Kidney epithelial cell (primary cell): ENCODE measurements around the gene DPY19L1. TPM values are rescaled to one million over a fixed set of nuclear protein-coding genes. Genes with fewer than 3 reads are reported as not detected.
"Not testable (repeated sequence)": the region's sequence is repeated elsewhere in the genome, so short reads cannot be mapped to it uniquely, and the experiment has no call there.

ENCODE experiments used
- DNase-seq: peaks from one replicate; pipeline ENCODE4 v3.0.0-alpha.2; 2010; ENCODE audit warnings: low read depth
- H3K27me3 ChIP-seq: 2 replicates; pipeline ENCODE4 v1.6.0; 2011; ENCODE audit warnings: low read length; ENCODE audit not compliant: control insufficient read depth, insufficient read depth
- H3K36me3 ChIP-seq: 2 replicates; pipeline ENCODE4 v1.5.1; 2011; ENCODE audit warnings: low read length; ENCODE audit not compliant: control insufficient read depth, insufficient read depth
- H3K4me3 ChIP-seq: 2 replicates; pipeline ENCODE4 v1.5.1; 2011; ENCODE audit warnings: low read depth, mild to moderate bottlenecking, control low read depth, low read length
- CTCF ChIP-seq: IDR thresholded peaks from 2 replicates; pipeline ENCODE4 v1.5.1; 2011; ENCODE audit warnings: mild to moderate bottlenecking, moderate library complexity, low read length, control low read depth, inconsistent platforms; ENCODE audit not compliant: insufficient read depth, poor library complexity, severe bottlenecking
- total RNA-seq: library from RNA; depleted of rRNA; stranded (reverse); fragments of >200 nt; gene quantifications from 2 replicates; pipeline ENCODE4 v1.2.3, GENCODE V29; 2015

DPY19L1 gene
- total RNA-seq, 1 donor from 2014 or later: 64.3 TPM

GRCh38 chr7:34928052-34928451, 109.2 kb downstream of the DPY19L1 start:
- H3K36me3 ChIP-seq: no peaks in the 10 kb centered on the region
- TF ChIP-seq CTCF: peak; percentile 74
- no peak for DNase-seq
- H3K27me3 ChIP-seq: no peaks in the 10 kb centered on the region
- no peak overlapping the region for H3K4me3 ChIP-seq

GRCh38 chr7:34920470-34920869, 116.8 kb downstream of the DPY19L1 start:
- not testable (repeated sequence) for H3K4me3 ChIP-seq, H3K27me3 ChIP-seq, DNase-seq, H3K36me3 ChIP-seq

GRCh38 chr7:34919038-34919437, 118.2 kb downstream of the DPY19L1 start:
- H3K4me3 ChIP-seq, H3K27me3 ChIP-seq, H3K36me3 ChIP-seq, DNase-seq: not testable (repeated sequence)

GRCh38 chr7:34918198-34918861, 119.0 kb downstream of the DPY19L1 start:
- H3K36me3 ChIP-seq, DNase-seq, H3K27me3 ChIP-seq, H3K4me3 ChIP-seq: not testable (repeated sequence)

- H3K27me3 ChIP-seq, H3K4me3 ChIP-seq, DNase-seq, H3K36me3 ChIP-seq: not testable (repeated sequence)
Observed at GRCh38 chr7:34917515-34917914, 119.8 kb downstream of the DPY19L1 start.

- no peak overlapping the region for H3K4me3 ChIP-seq
- no peak for DNase-seq
- TF ChIP-seq CTCF: no peak
- H3K36me3 ChIP-seq: no peaks in the 10 kb centered on the region
- H3K27me3 ChIP-seq: no peaks in the 10 kb centered on the region
Observed at GRCh38 chr7:34916267-34916666, 121.0 kb downstream of the DPY19L1 start.

- no peak overlapping the region for H3K4me3 ChIP-seq
- no peak for TF ChIP-seq CTCF
- H3K36me3 ChIP-seq: no peaks in the 10 kb centered on the region
- H3K27me3 ChIP-seq: no peaks in the 10 kb centered on the region
- no peak for DNase-seq
Observed at GRCh38 chr7:34912236-34912635, 125.0 kb downstream of the DPY19L1 start.

GRCh38 chr7:34906266-34906850, 130.9 kb downstream of the DPY19L1 start:
- H3K4me3 ChIP-seq: peak overlapping the region; percentile 43
- H3K27me3 ChIP-seq, DNase-seq, H3K36me3 ChIP-seq: not testable (repeated sequence)
